Neural cell (in vitro differentiated cells): ENCODE measurements around the gene GNAL. TPM values are rescaled to one million over a fixed set of nuclear protein-coding genes. Genes with fewer than 3 reads are reported as not detected.

Experiments used
- H2AFZ ChIP-seq: fragments of 200-600, 300-800 bp; sonication (generic), shearing (Covaris generic); 2 replicates; pipeline ENCODE4 v1.6.0; 2014; ENCODE audit warnings: low read depth, mild to moderate bottlenecking, antibody characterized with exemption, low read length, moderate library complexity
- H3F3A ChIP-seq: fragments of 200-600 bp; shearing (Covaris generic); 2 replicates; pipeline ENCODE4 v1.6.1; 2016; ENCODE audit warnings: mild to moderate bottlenecking, moderate library complexity, mixed read lengths, antibody characterized with exemption, low read length; ENCODE audit not compliant: insufficient read depth, poor library complexity, severe bottlenecking
- H3K27ac ChIP-seq: fragments of 200-600, 300-800 bp; sonication (generic), shearing (Covaris generic); 2 replicates; pipeline ENCODE4 v1.5.1; 2014; ENCODE audit warnings: mild to moderate bottlenecking, low read length, moderate library complexity
- H3K27me3 ChIP-seq: fragments of 300-800, 200-600 bp; sonication (generic), shearing (Covaris generic); 2 replicates; pipeline ENCODE4 v1.6.0; 2014; ENCODE audit warnings: mild to moderate bottlenecking, low read depth, low read length, moderate library complexity; ENCODE audit not compliant: insufficient read depth
- H3K36me3 ChIP-seq: fragments of 300-800, 200-600 bp; sonication (generic), shearing (Covaris generic); 2 replicates; pipeline ENCODE4 v1.5.1; 2014; ENCODE audit warnings: mild to moderate bottlenecking, antibody characterized with exemption, low read length, moderate library complexity; ENCODE audit not compliant: insufficient read depth
- H3K4me2 ChIP-seq: fragments of 300-800, 200-600 bp; sonication (generic), shearing (Covaris generic); 2 replicates; pipeline ENCODE4 v1.6.0; 2014; ENCODE audit warnings: mild to moderate bottlenecking, low read length
- H3K4me3 ChIP-seq: fragments of 300-800, 200-600 bp; sonication (generic), shearing (Covaris generic); 2 replicates; pipeline ENCODE4 v1.5.1; 2014; ENCODE audit warnings: mild to moderate bottlenecking, low read length, moderate library complexity
- H3K79me2 ChIP-seq: fragments of 200-600 bp; shearing (Covaris generic); replicated peaks from 2 replicates; pipeline ENCODE4 v1.6.0; 2014; ENCODE audit warnings: mild to moderate bottlenecking, low read length, moderate library complexity; ENCODE audit not compliant: insufficient read depth
- H3K9ac ChIP-seq: fragments of 300-800, 200-600 bp; sonication (generic), shearing (Covaris generic); 2 replicates; pipeline ENCODE4 v1.6.1; 2016; ENCODE audit warnings: mild to moderate bottlenecking, low read length, mixed read lengths
- H3K9me2 ChIP-seq: fragments of 200-600 bp; shearing (Covaris generic); 2 replicates; pipeline ENCODE4 v1.6.1; 2016; ENCODE audit warnings: mild to moderate bottlenecking, low read length, mixed read lengths; ENCODE audit not compliant: insufficient read depth
- H3K9me3 ChIP-seq: fragments of 200-600, 300-800 bp; sonication (generic), shearing (Covaris generic); 2 replicates; pipeline ENCODE4 v1.6.1; 2016; ENCODE audit warnings: mild to moderate bottlenecking, mixed run types, low read length, moderate library complexity, mixed read lengths
- H4K20me1 ChIP-seq: fragments of 200-600 bp; shearing (Covaris generic); 2 replicates; pipeline ENCODE4 v1.6.1; 2016; ENCODE audit warnings: mild to moderate bottlenecking, mixed run types; ENCODE audit not compliant: insufficient read depth
- CTCF ChIP-seq: fragments of 450-650 bp; IDR thresholded peaks from 2 replicates; pipeline ENCODE4 v1.5.1; 2014; ENCODE audit warnings: antibody characterized with exemption, mild to moderate bottlenecking, moderate library complexity; ENCODE audit not compliant: poor library complexity, severe bottlenecking
- EP300 ChIP-seq: fragments of 450-650 bp; conservative IDR thresholded peaks from 2 replicates; pipeline ENCODE4 v1.6.1; 2014; ENCODE audit warnings: antibody characterized with exemption, mild to moderate bottlenecking, moderate library complexity; ENCODE audit not compliant: poor library complexity, severe bottlenecking
- EZH2 ChIP-seq: fragments of 200-600, 300-800 bp; shearing (Covaris generic), sonication (generic); IDR thresholded peaks from 2 replicates; pipeline ENCODE4 v1.6.1; 2014; ENCODE audit warnings: antibody characterized with exemption, low read length, borderline replicate concordance, mild to moderate bottlenecking; ENCODE audit not compliant: insufficient read depth, poor library complexity, severe bottlenecking
- MXI1 ChIP-seq: fragments of 450-650 bp; conservative IDR thresholded peaks from 2 replicates; pipeline ENCODE4 v1.6.1; 2014; ENCODE audit warnings: antibody characterized with exemption, mild to moderate bottlenecking; ENCODE audit not compliant: poor library complexity, severe bottlenecking
- POLR2AphosphoS5 ChIP-seq: IDR thresholded peaks from 2 replicates; pipeline ENCODE4 v1.6.1; 2012
- RAD21 ChIP-seq: fragments of 450-650 bp; conservative IDR thresholded peaks from 2 replicates; pipeline ENCODE4 v1.6.1; 2014; ENCODE audit warnings: antibody characterized with exemption, mild to moderate bottlenecking, moderate library complexity
- SMC3 ChIP-seq: fragments of 450-650 bp; conservative IDR thresholded peaks from 2 replicates; pipeline ENCODE4 v1.6.1; 2014; ENCODE audit warnings: antibody characterized with exemption, mild to moderate bottlenecking, moderate library complexity; ENCODE audit not compliant: poor library complexity
- TAF1 ChIP-seq: IDR thresholded peaks from 2 replicates; pipeline ENCODE4 v1.6.1; 2012; ENCODE audit warnings: low read depth
- polyA plus RNA-seq: library from polyadenylated mRNA; depleted of rRNA; stranded (reverse); fragments of >200 nt; gene quantifications from 2 replicates; pipeline ENCODE4 v1.2.3, GENCODE V29; 2014
- TF ChIP-seq, protein P1 (sequence below): IDR thresholded peaks from 2 replicates; pipeline ENCODE4 v1.6.1; 2012; ENCODE audit warnings: borderline replicate concordance

The GNAL gene
- polyA plus RNA-seq, 1 donor from 2014 or later, result 16.7 TPM

GRCh38 chr18:11668441-11669169 is 20.5 kb upstream of the GNAL start:
- Histone ChIP-seq H3K4me2 (no peak overlapping the region), H3K79me2 (no peaks in the 10 kb centered on the region), H4K20me1 (no peaks in the 10 kb centered on the region), H3K9me3 (no peaks in the 10 kb centered on the region), H3K9me2 (no peaks in the 10 kb centered on the region), H3K4me3 (no peak overlapping the region), H2AFZ (no peak overlapping the region), H3K27me3 (no peaks in the 10 kb centered on the region), H3K27ac (no peak overlapping the region), H3F3A (no peaks in the 10 kb centered on the region), H3K36me3 (no peaks in the 10 kb centered on the region), H3K9ac (no peak overlapping the region)
- TF ChIP-seq SMC3 (no peak), EP300 (no peak), POLR2AphosphoS5 (no peak), RAD21 (no peak), TAF1 (no peak), MXI1 (no peak), CTCF (no peak), EZH2 (no peak)
- TF ChIP-seq, protein P1, sequence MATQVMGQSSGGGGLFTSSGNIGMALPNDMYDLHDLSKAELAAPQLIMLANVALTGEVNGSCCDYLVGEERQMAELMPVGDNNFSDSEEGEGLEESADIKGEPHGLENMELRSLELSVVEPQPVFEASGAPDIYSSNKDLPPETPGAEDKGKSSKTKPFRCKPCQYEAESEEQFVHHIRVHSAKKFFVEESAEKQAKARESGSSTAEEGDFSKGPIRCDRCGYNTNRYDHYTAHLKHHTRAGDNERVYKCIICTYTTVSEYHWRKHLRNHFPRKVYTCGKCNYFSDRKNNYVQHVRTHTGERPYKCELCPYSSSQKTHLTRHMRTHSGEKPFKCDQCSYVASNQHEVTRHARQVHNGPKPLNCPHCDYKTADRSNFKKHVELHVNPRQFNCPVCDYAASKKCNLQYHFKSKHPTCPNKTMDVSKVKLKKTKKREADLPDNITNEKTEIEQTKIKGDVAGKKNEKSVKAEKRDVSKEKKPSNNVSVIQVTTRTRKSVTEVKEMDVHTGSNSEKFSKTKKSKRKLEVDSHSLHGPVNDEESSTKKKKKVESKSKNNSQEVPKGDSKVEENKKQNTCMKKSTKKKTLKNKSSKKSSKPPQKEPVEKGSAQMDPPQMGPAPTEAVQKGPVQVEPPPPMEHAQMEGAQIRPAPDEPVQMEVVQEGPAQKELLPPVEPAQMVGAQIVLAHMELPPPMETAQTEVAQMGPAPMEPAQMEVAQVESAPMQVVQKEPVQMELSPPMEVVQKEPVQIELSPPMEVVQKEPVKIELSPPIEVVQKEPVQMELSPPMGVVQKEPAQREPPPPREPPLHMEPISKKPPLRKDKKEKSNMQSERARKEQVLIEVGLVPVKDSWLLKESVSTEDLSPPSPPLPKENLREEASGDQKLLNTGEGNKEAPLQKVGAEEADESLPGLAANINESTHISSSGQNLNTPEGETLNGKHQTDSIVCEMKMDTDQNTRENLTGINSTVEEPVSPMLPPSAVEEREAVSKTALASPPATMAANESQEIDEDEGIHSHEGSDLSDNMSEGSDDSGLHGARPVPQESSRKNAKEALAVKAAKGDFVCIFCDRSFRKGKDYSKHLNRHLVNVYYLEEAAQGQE, result no peak

GRCh38 chr18:11669271-11669947 is 19.7 kb upstream of the GNAL start:
- no peaks in the 10 kb centered on the region for H3K9me2 ChIP-seq
- H3K4me2 ChIP-seq, result no peak overlapping the region
- H3K9ac ChIP-seq, result no peak overlapping the region
- no peak overlapping the region for H2AFZ ChIP-seq
- H3F3A ChIP-seq, result no peaks in the 10 kb centered on the region
- no peak overlapping the region for H3K27ac ChIP-seq
- no peaks in the 10 kb centered on the region for H3K9me3 ChIP-seq
- TF ChIP-seq, protein P1, result no peak
- TF ChIP-seq MXI1, result no peak
- no peak for TF ChIP-seq TAF1
- no peak for TF ChIP-seq SMC3
- no peak for TF ChIP-seq CTCF
- TF ChIP-seq POLR2AphosphoS5, result no peak
- no peak for TF ChIP-seq RAD21
- TF ChIP-seq EZH2, result no peak
- no peak for TF ChIP-seq EP300
- H4K20me1 ChIP-seq, result no peaks in the 10 kb centered on the region
- no peaks in the 10 kb centered on the region for H3K36me3 ChIP-seq
- no peaks in the 10 kb centered on the region for H3K27me3 ChIP-seq
- H3K4me3 ChIP-seq, result no peak overlapping the region
- H3K79me2 ChIP-seq, result no peaks in the 10 kb centered on the region
